Activated CD4-positive, alpha-beta T cell treated with anti-CD3 and anti-CD28 coated beads for 48 hours (primary cell): ENCODE data around the gene SYTL2.

Experiments
- DNase-seq: peaks from one replicate; pipeline ENCODE4 v3.0.0-alpha.2; 2020

Gene SYTL2

GRCh38 chr11:85725510-85726258 lies 85.3 kb downstream of the SYTL2 start:
- DNase-seq = no peak

GRCh38 chr11:85724748-85725465 lies 86.0 kb downstream of the SYTL2 start:
- DNase-seq = no peak

GRCh38 chr11:85723088-85723487 lies 87.9 kb downstream of the SYTL2 start:
- DNase-seq = no peak

GRCh38 chr11:85721191-85721590 lies 89.8 kb downstream of the SYTL2 start:
- no peak for DNase-seq

- DNase-seq = no peak
These were observed 91.7 kb downstream of the SYTL2 start for GRCh38 chr11:85718991-85719807.

GRCh38 chr11:85718126-85718943 lies 92.6 kb downstream of the SYTL2 start:
- no peak for DNase-seq

GRCh38 chr11:85717429-85717828 lies 93.5 kb downstream of the SYTL2 start:
- DNase-seq = no peak

GRCh38 chr11:85712953-85713352 lies 98.0 kb downstream of the SYTL2 start:
- no peak for DNase-seq

GRCh38 chr11:85710917-85711316 lies 100.0 kb downstream of the SYTL2 start:
- no peak for DNase-seq

- no peak for DNase-seq
These were observed 100.8 kb downstream of the SYTL2 start for GRCh38 chr11:85709941-85710702.

- DNase-seq = no peak
These were observed 105.1 kb downstream of the SYTL2 start for GRCh38 chr11:85705800-85706199.

- no peak for DNase-seq
These were observed 106.0 kb downstream of the SYTL2 start for GRCh38 chr11:85704967-85705366.

GRCh38 chr11:85699957-85700741 lies 110.8 kb downstream of the SYTL2 start:
- DNase-seq = no peak

GRCh38 chr11:85698195-85698594 lies 112.7 kb downstream of the SYTL2 start:
- DNase-seq = no peak

- DNase-seq = no peak
These were observed 113.2 kb downstream of the SYTL2 start for GRCh38 chr11:85697747-85698146.

GRCh38 chr11:85695546-85695945 lies 115.4 kb downstream of the SYTL2 start:
- DNase-seq = no peak

- no peak for DNase-seq
These were observed 116.5 kb downstream of the SYTL2 start for GRCh38 chr11:85694385-85694980.

- DNase-seq = no peak
These were observed 125.0 kb downstream of the SYTL2 start, which contains the start of gene CCDC89 for GRCh38 chr11:85685820-85686459. Gene CCDC89 (minus strand): TSS chr11:85686195. CDS start chr11:85686130, 65 bp downstream.

- DNase-seq = no peak
These were observed 125.7 kb downstream of the SYTL2 start for GRCh38 chr11:85685125-85685819.
